HEK293T (cell line): ENCODE data around the gene OR2AT4.

Source experiments
- CTCF ChIA-PET: fragments of 350-600 bp; formaldehyde crosslinking; extraction: SDS; loops from one replicate; lab custom pipeline; 2021; ENCODE audit warnings: antibody characterized with exemption, inconsistent platforms; lab: Yijun Ruan, JAX
- POLR2A ChIA-PET: fragments of 350-600 bp; formaldehyde crosslinking; extraction: SDS; loops from one replicate; lab custom pipeline; 2020; ENCODE audit warnings: antibody characterized with exemption, inconsistent platforms; lab: Yijun Ruan, JAX
- DNase-seq: peaks from one replicate; pipeline ENCODE4 v3.0.0; 2012; ENCODE audit warnings: mixed read lengths; ENCODE audit errors: extremely low spot score
- ARNT ChIP-seq: fragments of 450-650 bp; IDR thresholded peaks from 2 replicates; pipeline ENCODE4 v1.6.1; 2017; ENCODE audit warnings: mild to moderate bottlenecking
- BHLHE40 ChIP-seq: fragments of 450-650 bp; IDR thresholded peaks from 2 replicates; pipeline ENCODE4 v1.6.1; 2016; ENCODE audit warnings: mild to moderate bottlenecking, moderate library complexity, borderline replicate concordance
- CTBP1 ChIP-seq: fragments of 450-650 bp; IDR thresholded peaks from 2 replicates; pipeline ENCODE4 v1.6.1; 2016; ENCODE audit warnings: borderline replicate concordance
- ELF4 ChIP-seq: fragments of 450-650 bp; IDR thresholded peaks from 2 replicates; pipeline ENCODE4 v1.6.1; 2017; ENCODE audit warnings: antibody characterized with exemption
- FOXA1 ChIP-seq: fragments of 450-650 bp; IDR thresholded peaks from 2 replicates; pipeline ENCODE4 v1.6.1; 2016; ENCODE audit warnings: mild to moderate bottlenecking
- FOXK2 ChIP-seq: fragments of 450-650 bp; IDR thresholded peaks from 2 replicates; pipeline ENCODE4 v1.6.1; 2016; ENCODE audit warnings: mild to moderate bottlenecking
- FOXM1 ChIP-seq: fragments of 450-650 bp; IDR thresholded peaks from 2 replicates; pipeline ENCODE4 v1.6.1; 2017; ENCODE audit warnings: mild to moderate bottlenecking, borderline replicate concordance
- HDGF ChIP-seq: fragments of 450-650 bp; IDR thresholded peaks from 2 replicates; pipeline ENCODE4 v1.6.1; 2017; ENCODE audit warnings: antibody characterized with exemption, borderline replicate concordance
- L3MBTL2 ChIP-seq: fragments of 450-650 bp; conservative IDR thresholded peaks from 2 replicates; pipeline ENCODE4 v1.6.1; 2016; ENCODE audit warnings: mild to moderate bottlenecking
- LEF1 ChIP-seq: fragments of 450-650 bp; IDR thresholded peaks from 2 replicates; pipeline ENCODE4 v1.6.1; 2017; ENCODE audit warnings: mild to moderate bottlenecking, borderline replicate concordance
- NFRKB ChIP-seq: fragments of 450-650 bp; IDR thresholded peaks from 2 replicates; pipeline ENCODE4 v1.6.1; 2016; ENCODE audit warnings: mild to moderate bottlenecking, moderate library complexity
- SP1 ChIP-seq: fragments of 450-650 bp; IDR thresholded peaks from 2 replicates; pipeline ENCODE4 v1.6.1; 2017
- SUZ12 ChIP-seq: fragments of 450-650 bp; IDR thresholded peaks from 2 replicates; pipeline ENCODE4 v1.6.1; 2016; ENCODE audit warnings: mild to moderate bottlenecking
- TARDBP ChIP-seq: fragments of 450-650 bp; IDR thresholded peaks from 2 replicates; pipeline ENCODE4 v1.6.1; 2016
- ZNF384 ChIP-seq: fragments of 450-650 bp; IDR thresholded peaks from 2 replicates; pipeline ENCODE4 v1.6.1; 2016
- TF ChIP-seq, protein P1 (sequence below): fragments of 450-650 bp; IDR thresholded peaks from 2 replicates; pipeline ENCODE4 v1.6.1; 2016

Gene OR2AT4

DNA sequence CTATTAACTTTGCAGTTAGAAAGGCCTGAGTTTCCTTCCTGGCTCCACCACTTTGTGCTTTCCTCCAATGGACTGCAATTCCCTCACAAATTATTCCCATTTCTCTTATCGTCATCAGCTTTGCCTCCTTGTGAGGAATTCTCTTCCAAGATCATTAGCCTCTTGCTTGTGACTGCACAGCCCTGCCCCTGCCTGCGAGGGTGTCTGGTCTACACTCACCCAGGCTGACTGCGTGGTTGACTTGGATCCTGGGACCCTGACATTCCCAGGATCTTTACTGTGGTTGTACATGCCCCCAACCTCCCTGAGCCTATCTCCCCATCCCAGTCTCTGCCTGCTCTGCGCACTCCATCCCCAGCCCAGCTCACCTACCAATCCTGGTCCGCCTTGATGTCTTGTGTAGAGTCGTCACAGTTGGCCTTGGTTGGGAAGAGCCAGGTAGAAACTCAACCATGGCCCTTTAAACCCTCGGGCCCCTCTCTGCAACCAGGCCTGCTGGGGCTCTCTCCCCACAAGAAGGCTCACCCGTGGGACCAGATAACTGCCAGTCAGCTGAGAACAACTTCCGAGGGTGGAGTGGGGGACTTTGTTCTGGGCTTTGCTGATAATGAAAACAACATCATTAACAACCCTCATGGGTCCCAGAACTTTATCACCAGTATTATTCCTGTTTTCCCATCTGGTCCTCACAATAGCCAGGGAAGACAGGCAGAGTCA, at the start of gene OR2AT4:
Gene OR2AT4, minus strand, starts transcription at position 421 of the 717 bp plus-strand sequence.
- DNase-seq: no peak
- ChIA-PET POLR2A (no interaction called here), CTCF (no interaction called here)
- TF ChIP-seq L3MBTL2: no peak
- no peak for TF ChIP-seq ZNF384
- TF ChIP-seq NFRKB: no peak
- no peak for TF ChIP-seq SP1
- TF ChIP-seq ELF4: no peak
- no peak for TF ChIP-seq ARNT
- TF ChIP-seq CTBP1: no peak
- TF ChIP-seq TARDBP: no peak
- no peak for TF ChIP-seq LEF1
- TF ChIP-seq FOXA1: no peak
- TF ChIP-seq HDGF: no peak
- TF ChIP-seq BHLHE40: no peak
- TF ChIP-seq, protein P1, sequence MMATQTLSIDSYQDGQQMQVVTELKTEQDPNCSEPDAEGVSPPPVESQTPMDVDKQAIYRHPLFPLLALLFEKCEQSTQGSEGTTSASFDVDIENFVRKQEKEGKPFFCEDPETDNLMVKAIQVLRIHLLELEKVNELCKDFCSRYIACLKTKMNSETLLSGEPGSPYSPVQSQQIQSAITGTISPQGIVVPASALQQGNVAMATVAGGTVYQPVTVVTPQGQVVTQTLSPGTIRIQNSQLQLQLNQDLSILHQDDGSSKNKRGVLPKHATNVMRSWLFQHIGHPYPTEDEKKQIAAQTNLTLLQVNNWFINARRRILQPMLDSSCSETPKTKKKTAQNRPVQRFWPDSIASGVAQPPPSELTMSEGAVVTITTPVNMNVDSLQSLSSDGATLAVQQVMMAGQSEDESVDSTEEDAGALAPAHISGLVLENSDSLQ: no peak
- TF ChIP-seq SUZ12: no peak
- TF ChIP-seq FOXK2: no peak
- TF ChIP-seq FOXM1: no peak

DNA sequence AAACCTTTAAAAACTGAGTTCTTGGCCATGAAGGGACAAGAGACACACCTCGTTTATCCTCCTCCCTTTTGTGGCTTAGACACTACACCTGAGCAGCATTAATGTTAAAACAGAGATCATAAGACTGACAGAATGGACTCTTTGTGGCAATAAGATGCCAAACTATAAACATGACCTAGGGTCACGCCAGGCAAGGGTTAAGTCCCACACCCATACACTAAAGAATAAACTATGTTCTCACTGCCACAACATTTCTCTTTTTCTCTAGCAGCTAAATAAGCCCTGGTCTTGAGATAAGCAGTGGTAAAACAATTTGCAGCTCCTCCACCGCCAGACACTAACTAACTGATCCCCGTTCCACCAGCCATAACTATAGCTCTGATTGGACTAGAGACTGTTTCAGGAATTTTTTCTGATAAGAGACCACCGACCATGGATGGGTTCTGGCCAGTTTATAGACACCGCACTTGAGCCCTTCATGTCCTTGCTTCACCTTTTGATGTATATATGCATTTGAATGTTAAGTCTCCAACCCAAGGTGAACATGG, 49.4 kb upstream of the OR2AT4 start:
- ChIA-PET POLR2A (interaction anchor here (1.9 kb wide), 1 partner anchor 95 kb away, joined by 4 read pairs; the partner anchor contains the start of gene TPBGL), CTCF (interaction anchor here (0.7 to 10.0 kb wide), 5 partner anchors 8 to 138 kb away, joined by 3 to 174 read pairs (median 4); no protein-coding TSS in a partner anchor)
- no peak for DNase-seq
- no peak for TF ChIP-seq LEF1
- TF ChIP-seq FOXK2: no peak
- TF ChIP-seq FOXM1: no peak
- TF ChIP-seq, protein P1: no peak
- TF ChIP-seq ELF4: no peak
- TF ChIP-seq TARDBP: no peak
- TF ChIP-seq FOXA1: no peak
- no peak for TF ChIP-seq ZNF384
- no peak for TF ChIP-seq NFRKB
- no peak for TF ChIP-seq SUZ12
- no peak for TF ChIP-seq HDGF
- TF ChIP-seq SP1: no peak
- TF ChIP-seq BHLHE40: no peak
- TF ChIP-seq CTBP1: no peak
- no peak for TF ChIP-seq ARNT
- TF ChIP-seq L3MBTL2: no peak

DNA sequence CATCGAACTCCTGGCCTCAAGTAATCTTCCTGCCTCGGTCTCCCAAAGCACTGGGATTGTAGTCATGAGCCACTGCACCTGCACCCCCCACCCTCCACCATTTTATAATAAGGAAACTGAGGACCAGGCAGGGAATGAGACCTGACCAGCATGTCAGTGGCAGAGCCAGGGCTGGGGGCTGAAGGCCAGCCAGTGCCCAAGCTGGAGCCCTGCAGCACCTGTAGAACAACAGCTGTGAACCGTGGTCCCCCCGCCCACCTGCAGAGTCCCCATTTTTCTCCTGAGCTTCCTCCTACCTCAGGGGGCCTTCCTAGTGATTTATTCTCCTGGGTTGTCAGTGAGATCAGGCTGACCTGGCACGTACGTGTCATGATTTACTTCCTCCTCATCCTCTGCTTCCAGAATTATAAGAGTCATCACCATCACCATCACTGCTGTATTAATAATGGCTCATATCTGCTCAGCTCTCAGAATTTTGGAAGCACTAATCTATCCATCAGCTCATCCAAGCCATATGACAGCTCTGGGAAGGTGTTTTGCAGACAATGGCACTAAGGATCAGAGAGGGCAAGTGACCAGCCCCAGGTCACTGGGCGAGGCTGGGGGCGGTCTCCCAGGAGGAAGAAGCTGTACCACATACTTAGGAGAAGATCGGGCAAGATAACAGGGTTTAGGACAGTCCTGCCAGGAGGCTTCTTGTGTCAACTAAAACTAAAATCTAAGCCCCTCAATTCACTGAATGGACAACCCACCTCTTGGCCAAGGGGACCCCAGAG, 48.7 kb upstream of the OR2AT4 start:
- TF ChIP-seq FOXM1: no peak
- TF ChIP-seq ARNT: no peak
- no peak for TF ChIP-seq HDGF
- TF ChIP-seq, protein P1: no peak
- TF ChIP-seq FOXK2: no peak
- no peak for TF ChIP-seq ELF4
- TF ChIP-seq NFRKB: no peak
- TF ChIP-seq L3MBTL2: no peak
- no peak for TF ChIP-seq LEF1
- TF ChIP-seq ZNF384: no peak
- TF ChIP-seq CTBP1: no peak
- no peak for DNase-seq
- POLR2A ChIA-PET: interaction anchor here (1.9 kb wide), 1 partner anchor 96 kb away, joined by 4 read pairs; the partner anchor contains the start of gene TPBGL
- CTCF ChIA-PET: interaction anchor here (0.6 to 10.0 kb wide), 7 partner anchors 24 to 103 kb away, joined by 3 to 174 read pairs (median 5); no protein-coding TSS in a partner anchor

DNA sequence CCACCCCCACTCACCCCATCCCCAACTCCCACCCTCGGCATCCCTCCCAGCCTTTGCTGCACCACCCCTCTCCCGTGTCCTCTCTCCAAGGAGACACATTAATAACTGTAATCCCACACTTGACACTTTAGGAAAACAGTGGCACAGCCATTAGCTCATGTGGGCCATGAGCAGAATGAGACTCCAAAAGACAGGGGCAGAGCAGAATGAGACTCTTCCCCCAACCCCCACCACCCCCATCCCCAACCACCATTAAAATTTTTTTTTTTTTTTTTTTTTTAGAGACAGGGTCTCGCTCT, 48.0 kb upstream of the OR2AT4 start:
- TF ChIP-seq FOXK2: no peak
- no peak for TF ChIP-seq SUZ12
- no peak for TF ChIP-seq NFRKB
- no peak for TF ChIP-seq ARNT
- TF ChIP-seq ZNF384: no peak
- CTCF ChIA-PET: interaction anchor here (0.5 to 10.0 kb wide), 9 partner anchors 25 to 126 kb away, joined by 3 to 174 read pairs (median 5); no protein-coding TSS in a partner anchor
- POLR2A ChIA-PET: no interaction called here
- DNase-seq: no peak

DNA sequence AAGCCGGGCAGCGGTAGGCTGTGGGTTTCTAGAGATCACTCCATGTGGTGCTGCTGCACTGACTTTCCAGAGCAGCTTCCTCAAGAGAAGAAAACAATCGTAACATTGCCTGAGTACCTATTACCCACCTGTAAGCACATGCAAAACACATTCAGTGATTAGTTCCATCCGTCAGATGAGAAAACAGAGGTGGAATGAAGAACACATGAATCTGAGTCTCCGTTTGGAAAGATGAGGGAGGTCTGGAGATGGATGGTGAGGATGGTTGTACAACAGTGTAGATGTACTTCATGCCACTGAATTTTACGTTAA, 46.7 kb upstream of the OR2AT4 start:
- no peak for TF ChIP-seq CTBP1
- no peak for TF ChIP-seq L3MBTL2
- no peak for TF ChIP-seq SUZ12
- no peak for TF ChIP-seq BHLHE40
- TF ChIP-seq TARDBP: no peak
- TF ChIP-seq, protein P1: no peak
- no peak for TF ChIP-seq FOXK2
- TF ChIP-seq ELF4: no peak
- TF ChIP-seq ARNT: no peak
- no peak for TF ChIP-seq SP1
- TF ChIP-seq FOXA1: no peak
- no peak for TF ChIP-seq ZNF384
- no peak for TF ChIP-seq HDGF
- no peak for TF ChIP-seq NFRKB
- TF ChIP-seq FOXM1: no peak
- no peak for TF ChIP-seq LEF1
- ChIA-PET POLR2A (no interaction called here), CTCF (interaction anchor here (0.7 to 10.0 kb wide), 7 partner anchors 10 to 128 kb away, joined by 3 to 174 read pairs (median 4); partner anchors contain the start of gene TPBGL)
- DNase-seq: no peak
